ENCODE measurements around the gene MISFA. TPM values are rescaled to one million over a fixed set of nuclear protein-coding genes. Genes with fewer than 3 reads are reported as not detected.

The MISFA gene
- total and polyA plus RNA-seq, 9 donors: 0.79 to 4.6 (median 3.1) TPM; not detected in 2

DNA sequence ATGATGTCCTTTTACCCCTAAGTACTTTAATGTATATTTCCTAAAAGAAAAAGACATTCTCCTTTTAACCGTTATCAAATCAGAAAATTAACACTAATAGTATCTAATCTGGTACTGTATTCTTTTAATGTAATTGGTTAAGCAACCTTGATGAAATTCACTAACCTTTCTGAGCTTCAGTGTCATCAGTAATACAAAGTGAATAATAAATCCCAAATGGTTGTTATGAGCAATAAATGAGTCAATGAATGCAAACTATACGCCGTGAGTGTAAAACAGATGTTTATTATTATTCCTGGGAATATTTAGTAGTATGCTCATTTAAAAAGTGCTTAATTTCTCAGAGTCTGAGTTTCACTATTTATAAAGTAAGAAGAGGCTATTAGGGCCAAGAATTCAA, 32.5 kb upstream of the MISFA start:
- intact Hi-C loops (cut with DNase I): no loop called here
- no peak overlapping the region for H3K27ac ChIP-seq
- H3K36me3 ChIP-seq: no peaks in the 10 kb centered on the region
- H3K4me1 ChIP-seq (ENCODE audit: insufficient read depth): no peaks in the 10 kb centered on the region
- WGBS, 3 donors: 81 to 85% (median 84%) methylated on average over 3 of the region's 3 CpGs
- no peak for DNase-seq
- no peaks in the 10 kb centered on the region for H3K27me3 ChIP-seq
- no peak overlapping the region for H3K4me3 ChIP-seq
- no peaks in the 10 kb centered on the region for H3K9me3 ChIP-seq
- TF ChIP-seq, protein P1, sequence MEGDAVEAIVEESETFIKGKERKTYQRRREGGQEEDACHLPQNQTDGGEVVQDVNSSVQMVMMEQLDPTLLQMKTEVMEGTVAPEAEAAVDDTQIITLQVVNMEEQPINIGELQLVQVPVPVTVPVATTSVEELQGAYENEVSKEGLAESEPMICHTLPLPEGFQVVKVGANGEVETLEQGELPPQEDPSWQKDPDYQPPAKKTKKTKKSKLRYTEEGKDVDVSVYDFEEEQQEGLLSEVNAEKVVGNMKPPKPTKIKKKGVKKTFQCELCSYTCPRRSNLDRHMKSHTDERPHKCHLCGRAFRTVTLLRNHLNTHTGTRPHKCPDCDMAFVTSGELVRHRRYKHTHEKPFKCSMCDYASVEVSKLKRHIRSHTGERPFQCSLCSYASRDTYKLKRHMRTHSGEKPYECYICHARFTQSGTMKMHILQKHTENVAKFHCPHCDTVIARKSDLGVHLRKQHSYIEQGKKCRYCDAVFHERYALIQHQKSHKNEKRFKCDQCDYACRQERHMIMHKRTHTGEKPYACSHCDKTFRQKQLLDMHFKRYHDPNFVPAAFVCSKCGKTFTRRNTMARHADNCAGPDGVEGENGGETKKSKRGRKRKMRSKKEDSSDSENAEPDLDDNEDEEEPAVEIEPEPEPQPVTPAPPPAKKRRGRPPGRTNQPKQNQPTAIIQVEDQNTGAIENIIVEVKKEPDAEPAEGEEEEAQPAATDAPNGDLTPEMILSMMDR (IDR thresholded peaks at IDR 0.05): no peak
- TF ChIP-seq EP300 (IDR thresholded peaks at IDR 0.05) (no peak), POLR2A (IDR thresholded peaks at IDR 0.05) (no peak)

DNA sequence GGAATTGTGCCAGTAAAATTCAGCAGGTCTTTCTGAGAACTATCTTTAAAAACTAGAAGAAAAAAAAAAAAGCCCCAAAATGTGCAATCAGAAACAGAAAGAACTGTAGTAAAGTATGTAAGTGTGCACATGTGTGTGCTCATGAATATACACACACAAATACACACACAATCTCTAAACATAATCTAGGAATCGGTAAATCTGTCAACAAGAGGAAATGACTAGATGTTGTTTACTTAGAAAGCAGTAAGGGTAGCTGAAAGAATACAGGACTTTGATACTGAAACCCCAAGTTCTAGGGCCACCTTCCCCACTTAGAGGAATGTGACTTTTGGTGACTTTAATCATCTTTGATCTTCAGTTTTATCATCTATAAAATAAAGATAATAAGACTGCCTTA, 24.2 kb upstream of the MISFA start:
- TF ChIP-seq, protein P1 (IDR thresholded peaks at IDR 0.05): no peak
- no peak for TF ChIP-seq POLR2A (IDR thresholded peaks at IDR 0.05)
- no peak for TF ChIP-seq EP300 (IDR thresholded peaks at IDR 0.05)
- Histone ChIP-seq H3K9me3 (no peaks in the 10 kb centered on the region), H3K4me3 (no peak overlapping the region), H3K27ac (no peak overlapping the region), H3K4me1 (ENCODE audit: insufficient read depth) (no peaks in the 10 kb centered on the region), H3K27me3 (no peaks in the 10 kb centered on the region), H3K36me3 (no peaks in the 10 kb centered on the region)
- 82 to 93% (median 82%) methylated on average over 1 of the region's 1 CpG for WGBS, 3 donors
- intact Hi-C loops (cut with DNase I): no loop called here
- no peak for DNase-seq

- intact Hi-C loops (cut with DNase I): no loop called here
- no peak overlapping the region for H3K4me3 ChIP-seq
- no peaks in the 10 kb centered on the region for H3K27me3 ChIP-seq
- H3K36me3 ChIP-seq: no peaks in the 10 kb centered on the region
- WGBS, 3 donors: 89 to 92% (median 91%) methylated on average over 14 of the region's 14 CpGs
- H3K9me3 ChIP-seq: no peaks in the 10 kb centered on the region
- DNase-seq: no peak
- TF ChIP-seq EP300 (IDR thresholded peaks at IDR 0.05) (no peak), POLR2A (IDR thresholded peaks at IDR 0.05) (no peak)
- TF ChIP-seq, protein P1 (IDR thresholded peaks at IDR 0.05): no peak
- no peak overlapping the region for H3K27ac ChIP-seq
- H3K4me1 ChIP-seq (ENCODE audit: insufficient read depth): no peaks in the 10 kb centered on the region
Observed at GRCh38 chr11:18578975-18579598, 20.5 kb upstream of the MISFA start.

- H3K27me3 ChIP-seq: no peaks in the 10 kb centered on the region
- 36 to 57% (median 41%) methylated on average over 2 of the region's 2 CpGs for WGBS, 3 donors
- no peak overlapping the region for H3K4me3 ChIP-seq
- no peaks in the 10 kb centered on the region for H3K36me3 ChIP-seq
- H3K9me3 ChIP-seq: no peaks in the 10 kb centered on the region
- TF ChIP-seq, protein P1 (IDR thresholded peaks at IDR 0.05): no peak
- TF ChIP-seq EP300 (IDR thresholded peaks at IDR 0.05) (no peak), POLR2A (IDR thresholded peaks at IDR 0.05) (no peak)
- DNase-seq: no peak
- no peaks in the 10 kb centered on the region for H3K4me1 ChIP-seq (ENCODE audit: insufficient read depth)
- H3K27ac ChIP-seq: no peak overlapping the region
- intact Hi-C loops (cut with DNase I): no loop called here
Observed at GRCh38 chr11:18580113-18580766, 19.3 kb upstream of the MISFA start.

Measured in ovary (tissue), 9 donors.